GM18868 (cell line): ENCODE data around the gene STXBP5.

Experiments
- ATAC-seq: cut with Tn5 transposase; IDR thresholded peaks from one replicate; pipeline ENCODE4 v1.9.1; 2021; ENCODE audit warnings: mild to moderate bottlenecking, moderate library complexity; ENCODE audit not compliant: unreplicated experiment

The STXBP5 gene

GRCh38 chr6:147283460-147283859 is 79.2 kb downstream of the STXBP5 start:
- ATAC-seq, result no peak

DNA sequence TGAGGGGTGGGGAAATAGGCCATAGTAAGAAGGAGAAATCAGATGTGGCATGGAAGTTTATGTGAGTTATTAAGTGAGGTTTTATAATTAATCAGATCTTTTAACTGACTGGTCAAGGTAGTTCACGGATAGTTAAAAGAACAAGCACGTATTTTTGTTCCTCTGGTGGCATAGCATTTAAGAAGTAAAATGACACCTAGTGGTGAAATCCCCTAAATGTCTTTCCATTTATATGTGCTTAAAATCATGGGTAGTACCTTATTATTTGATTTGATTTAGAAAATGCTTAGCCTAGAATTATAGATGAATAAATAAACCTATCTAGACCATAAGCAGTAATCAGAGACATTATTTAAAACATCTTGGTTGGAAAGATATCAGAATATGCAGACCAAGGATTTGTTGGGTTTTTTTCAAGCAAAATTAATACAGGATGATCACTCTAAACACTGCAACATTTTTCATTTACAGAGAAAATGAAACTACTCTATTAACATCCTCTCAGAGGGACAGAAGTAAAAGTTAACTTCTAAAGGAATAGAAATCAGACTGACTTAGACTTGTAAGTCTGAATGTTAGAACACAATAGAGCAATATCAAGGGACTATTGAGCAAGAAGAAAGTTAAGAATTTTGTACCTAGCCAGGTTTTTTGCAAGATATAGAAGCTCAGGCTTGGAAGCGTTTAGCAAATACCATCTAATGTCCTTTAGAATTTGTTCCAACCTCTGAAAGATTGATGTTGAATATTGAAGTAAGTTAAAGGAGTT is 81.1 kb downstream of the STXBP5 start:
- ATAC-seq, result peak; percentile 84

- ATAC-seq, result no peak
Measured at GRCh38 chr6:147287869-147288271, 83.7 kb downstream of the STXBP5 start.

DNA sequence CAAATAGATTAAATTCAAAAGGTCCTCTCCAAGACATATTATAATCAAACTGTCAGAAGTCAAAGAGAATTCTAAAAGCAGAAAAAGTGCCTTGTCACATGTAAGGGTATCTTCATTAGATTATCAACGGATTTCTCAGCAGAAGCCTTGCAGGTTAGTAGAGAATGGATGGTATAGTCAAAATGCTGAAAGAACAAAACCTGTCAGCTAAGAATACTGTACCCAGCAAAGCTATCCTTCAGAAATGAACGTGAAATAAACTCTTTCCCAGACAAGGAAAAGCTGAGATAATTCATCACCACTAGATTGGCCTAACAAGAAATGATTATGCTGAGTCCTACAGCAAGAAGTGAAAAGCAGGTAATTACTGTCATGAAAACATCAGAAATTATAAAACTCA is 92.9 kb downstream of the STXBP5 start:
- ATAC-seq, result no peak

DNA sequence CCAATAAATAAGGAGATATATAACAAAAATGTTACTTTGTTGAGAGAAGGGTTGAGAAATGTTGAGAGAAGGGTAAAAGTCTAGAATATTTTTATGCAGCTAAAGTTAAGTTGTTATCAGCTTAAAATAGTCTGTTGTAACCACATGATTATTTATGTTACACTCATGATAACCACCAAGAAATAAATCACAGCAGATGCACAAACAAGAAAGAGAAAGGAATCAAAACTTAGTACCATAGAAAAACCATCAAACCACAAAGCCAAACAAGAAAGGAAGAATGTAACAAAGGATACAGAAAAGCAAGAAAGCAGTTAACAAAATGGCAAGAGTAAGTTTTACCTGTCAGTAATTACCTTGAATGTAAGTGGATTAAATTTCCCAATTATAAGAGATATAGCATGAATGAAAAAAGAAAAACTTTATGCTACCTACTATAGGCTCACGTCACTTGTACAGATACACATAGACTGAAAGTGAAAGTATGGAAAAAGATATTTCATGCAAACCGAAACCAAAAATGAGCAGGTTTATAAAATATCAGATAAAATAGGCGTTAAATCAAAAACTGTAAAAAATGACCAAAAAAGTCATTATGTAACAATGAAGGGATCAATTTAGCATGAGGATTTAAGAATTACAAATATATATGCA is 93.6 kb downstream of the STXBP5 start:
- ATAC-seq, result no peak

- ATAC-seq, result no peak
Measured at GRCh38 chr6:147298461-147298860, 94.2 kb downstream of the STXBP5 start.

DNA sequence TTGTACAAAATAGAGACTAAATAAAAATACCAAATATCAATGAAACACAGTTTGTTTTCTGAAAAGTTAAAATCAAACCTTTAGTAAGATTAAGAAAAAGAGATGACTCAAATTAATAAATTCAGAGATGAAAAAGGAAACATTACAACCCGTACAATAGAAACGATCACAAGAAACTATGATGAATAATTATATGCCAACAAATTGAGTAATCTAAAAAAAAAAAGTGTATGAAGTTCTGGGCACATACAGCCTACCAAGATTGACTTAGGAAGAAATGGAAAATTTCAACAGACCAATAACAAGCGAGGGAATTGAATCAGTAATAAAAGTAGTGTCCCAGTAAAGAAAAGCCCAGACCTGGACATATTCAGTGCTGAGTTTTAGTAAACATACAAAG is 94.8 kb downstream of the STXBP5 start:
- ATAC-seq, result no peak

GRCh38 chr6:147301070-147301469 is 96.9 kb downstream of the STXBP5 start:
- no peak for ATAC-seq

- no peak for ATAC-seq
Measured at GRCh38 chr6:147304016-147304415, 99.8 kb downstream of the STXBP5 start.

DNA sequence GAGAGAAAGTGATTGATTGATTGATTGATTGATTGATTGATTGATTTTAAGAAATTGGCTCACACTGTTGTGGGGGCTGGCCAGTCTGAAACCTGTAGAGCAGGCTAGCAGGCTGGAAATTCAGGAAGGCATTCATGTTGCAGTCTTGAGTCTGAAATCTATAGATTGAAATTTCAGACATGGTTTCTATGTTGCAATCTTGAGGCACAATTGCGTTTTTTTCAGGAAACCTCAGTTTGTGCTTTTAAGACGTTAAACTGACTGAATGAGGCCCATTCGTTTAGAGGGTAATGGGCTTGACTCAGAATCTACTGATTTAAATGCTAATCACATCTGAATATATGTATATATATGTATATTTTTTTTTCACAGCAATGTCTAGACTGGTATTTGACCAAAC is 106.3 kb downstream of the STXBP5 start:
- no peak for ATAC-seq

- ATAC-seq, result no peak
Measured at GRCh38 chr6:147311218-147311617, 107.0 kb downstream of the STXBP5 start.

- ATAC-seq, result no peak
Measured at GRCh38 chr6:147321260-147321659, 117.0 kb downstream of the STXBP5 start.

DNA sequence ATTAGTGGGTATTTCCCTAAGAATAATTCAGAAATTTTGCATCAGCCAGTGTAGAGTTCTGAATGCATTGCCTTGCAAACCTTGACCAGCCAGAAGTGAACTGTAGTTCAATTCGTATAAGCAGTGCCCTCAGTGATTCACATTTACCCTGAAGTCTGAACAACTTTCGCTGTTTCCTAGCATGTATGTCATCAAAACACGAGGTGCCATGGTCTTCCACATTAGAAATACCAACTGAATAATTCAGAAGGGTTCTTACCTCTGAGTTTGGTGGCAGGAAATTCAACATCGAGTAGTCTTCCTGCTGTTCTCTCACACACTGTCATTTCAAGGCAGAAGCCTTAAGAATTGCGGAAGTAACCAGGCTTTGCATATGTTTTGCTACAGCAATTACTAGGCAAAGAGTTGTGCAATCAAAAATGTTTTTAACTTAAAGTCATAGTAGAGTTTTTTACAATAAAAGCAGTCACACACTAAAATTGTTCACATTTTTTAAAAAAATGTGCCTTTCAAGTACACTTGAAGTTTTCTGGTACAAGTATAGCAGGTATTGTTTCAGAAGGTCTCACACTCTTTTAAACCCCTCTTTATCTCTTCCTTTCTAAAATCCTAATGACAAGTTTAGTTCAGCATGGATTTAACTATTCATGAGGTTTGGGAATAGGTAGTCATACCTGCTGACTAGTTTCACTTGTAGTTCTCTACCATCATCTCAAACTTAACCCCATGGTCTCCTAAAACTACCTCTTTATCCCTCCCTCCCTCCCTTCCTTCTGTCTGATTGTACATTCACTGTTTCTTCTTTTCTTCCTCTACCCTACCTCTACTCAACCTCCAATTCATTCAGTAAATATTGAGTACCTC is 118.3 kb downstream of the STXBP5 start:
- ATAC-seq, result peak; percentile 98

DNA sequence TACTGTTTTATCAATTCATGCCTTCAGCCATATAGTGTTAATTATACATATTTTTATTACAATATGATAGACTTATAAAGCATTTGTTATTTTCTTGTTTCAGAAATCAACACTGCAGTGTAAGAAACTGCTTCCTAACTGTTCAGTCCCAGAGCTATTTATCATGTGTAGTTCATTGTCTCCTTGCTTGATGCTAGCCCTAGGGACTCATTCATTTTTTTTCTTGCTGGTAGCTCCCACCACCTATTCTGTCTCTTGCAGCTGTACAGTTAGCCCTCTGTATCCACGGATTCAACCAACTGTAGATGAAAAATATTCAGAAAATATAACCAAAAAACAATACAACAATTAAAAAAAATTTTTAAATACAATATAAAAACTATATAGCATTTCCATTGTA is 121.3 kb downstream of the STXBP5 start:
- ATAC-seq, result no peak

DNA sequence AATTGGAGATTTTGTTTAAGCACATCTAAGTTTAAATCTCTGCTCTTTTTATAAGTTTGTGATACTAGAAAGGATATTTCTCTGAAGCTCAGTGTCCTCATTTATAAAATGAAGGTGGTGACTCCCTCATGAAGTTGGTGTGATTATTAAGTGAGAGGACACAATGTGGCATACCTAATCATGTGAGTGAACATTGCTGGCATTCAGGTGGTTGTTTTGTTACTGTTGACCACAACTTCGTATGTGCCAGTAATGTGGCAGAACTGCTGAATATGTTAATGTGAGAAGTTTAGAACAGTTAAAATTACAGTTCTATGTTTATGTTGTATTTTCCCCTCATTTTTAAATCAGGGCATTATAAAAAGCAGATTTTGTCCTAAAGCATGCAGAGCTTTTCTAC is 127.2 kb downstream of the STXBP5 start:
- no peak for ATAC-seq

DNA sequence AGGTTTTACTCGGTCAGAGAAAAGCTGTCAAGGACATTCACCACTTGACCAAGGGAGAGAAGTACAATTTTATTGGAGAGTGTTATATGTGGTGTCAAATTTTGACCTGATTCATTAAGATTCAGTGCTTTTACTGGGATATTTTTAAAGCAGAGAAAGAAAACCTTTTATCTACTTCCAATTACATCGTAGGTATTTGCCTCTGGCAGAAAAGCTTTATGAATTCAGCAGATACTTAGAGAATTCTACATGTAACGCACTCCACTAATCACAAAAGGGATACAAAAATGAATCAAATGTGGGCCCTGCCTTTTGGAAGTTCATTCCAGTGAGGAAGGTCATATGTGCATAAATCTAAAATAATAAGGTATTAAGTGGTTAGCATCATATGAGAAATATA is 133.7 kb downstream of the STXBP5 start:
- ATAC-seq, result no peak

DNA sequence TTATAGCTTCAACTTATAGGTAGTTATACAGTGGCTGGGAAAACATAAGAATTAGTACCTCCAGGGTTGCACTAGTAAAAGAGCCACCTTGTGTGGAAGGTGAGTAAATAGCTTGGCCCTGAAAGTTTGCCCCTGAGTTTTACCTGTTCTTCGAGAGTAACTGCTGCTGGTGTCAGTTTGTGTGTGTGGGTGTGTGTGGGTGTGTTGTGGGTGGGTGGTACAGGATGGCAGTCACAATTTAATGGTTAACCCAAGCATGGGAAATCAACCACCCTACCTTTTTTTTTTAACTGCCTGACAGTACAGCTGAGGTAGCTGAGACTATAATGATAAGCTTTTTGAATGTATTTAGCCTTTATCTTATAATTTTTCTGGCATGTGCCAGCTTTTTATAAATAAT is 137.3 kb downstream of the STXBP5 start:
- ATAC-seq, result no peak

- ATAC-seq, result no peak
Measured at GRCh38 chr6:147345902-147346301, 141.7 kb downstream of the STXBP5 start.

DNA sequence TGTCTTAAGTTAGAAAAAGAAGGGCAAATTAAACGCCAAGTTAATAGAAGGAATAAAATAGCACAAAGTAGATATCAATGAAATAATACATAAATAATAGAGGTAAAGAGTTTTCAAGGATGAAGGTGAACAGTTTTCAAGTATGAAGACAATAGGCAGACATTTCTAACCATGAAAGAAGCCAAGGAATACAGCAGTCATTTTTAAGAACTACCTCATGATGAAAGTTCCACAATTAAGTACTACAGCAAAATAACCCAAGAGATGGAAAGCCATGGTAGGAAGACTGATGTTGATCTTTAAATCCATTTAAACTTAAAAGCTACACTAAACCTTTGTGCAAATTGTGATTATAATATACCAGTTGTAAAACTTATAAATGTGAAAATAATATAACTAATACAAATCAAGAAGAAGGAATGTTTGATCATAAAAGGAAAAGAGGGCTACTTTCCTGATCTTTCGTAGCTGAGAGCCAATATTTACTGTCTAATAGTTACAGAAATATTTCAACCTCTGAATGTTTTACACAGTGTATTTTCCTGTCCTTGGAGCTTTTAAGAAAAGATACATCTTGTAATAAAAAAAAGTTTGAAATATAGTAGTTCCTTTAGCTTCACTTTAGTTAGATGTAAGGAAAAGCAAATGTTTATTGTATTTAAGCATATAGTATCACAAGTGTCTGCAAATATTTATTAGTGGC is 143.1 kb downstream of the STXBP5 start:
- no peak for ATAC-seq

GRCh38 chr6:147347882-147348575 is 143.8 kb downstream of the STXBP5 start:
- ATAC-seq, result no peak
